Omental fat pad (tissue), 4 donors: ENCODE results near the gene GYS1. TPM values are rescaled to one million over a fixed set of nuclear protein-coding genes. Genes with fewer than 3 reads are reported as not detected.

Experiments
- ATAC-seq: fragments of 150-250 bp; one replicate; pipeline ENCODE4 v1.9.1; 2016; ENCODE audit warnings: mild to moderate bottlenecking, moderate library complexity; ENCODE audit not compliant: low FRiP score
- DNase-seq: peaks from one replicate; pipeline ENCODE4 v3.0.0-alpha.2; 2019; ENCODE audit warnings: low spot score
- CTCF ChIP-seq, 3 donors: fragments of 450-650 bp; IDR thresholded peaks; one replicate each; pipeline ENCODE4 v1.5.1; 2016 to 2017; ENCODE audit warnings: antibody characterized with exemption in 3 of 3, mild to moderate bottlenecking in 3 of 3, moderate library complexity in 2 of 3
- total RNA-seq, 4 donors: library from RNA; depleted of rRNA; stranded (reverse); fragments of >200 nt; gene quantifications; one replicate each; pipeline ENCODE4 v1.1.0, GENCODE V29; 2016

GYS1 gene
- total RNA-seq, 4 donors from 2014 or later = 34.3 to 41.0 (median 38.8) TPM

DNA sequence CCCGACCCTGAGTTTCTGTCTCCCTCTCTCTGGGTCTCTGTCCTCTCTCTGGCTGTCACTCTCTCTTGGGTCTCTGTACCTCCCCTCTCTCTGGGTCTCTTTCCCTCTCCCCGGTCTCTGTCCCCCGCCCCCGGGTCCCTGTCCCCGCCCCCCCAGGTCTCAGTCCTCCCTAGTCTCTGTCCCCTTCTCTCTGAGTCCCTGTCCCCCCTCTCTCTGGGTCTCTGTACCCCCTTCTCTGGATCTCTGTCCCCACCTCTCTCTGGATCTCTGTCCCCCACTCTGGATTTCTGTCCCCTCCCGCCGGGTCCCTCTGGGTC lies 30.3 kb downstream of the GYS1 start:
- no peak for ATAC-seq
- TF ChIP-seq CTCF (IDR thresholded peaks at IDR 0.05) = no peak

GRCh38 chr19:48962029-48962848 lies 30.9 kb downstream of the GYS1 start:
- no peak for DNase-seq
- no peak for ATAC-seq
- no peak for TF ChIP-seq CTCF (IDR thresholded peaks at IDR 0.05)

More for the DNA sequence above, 30.3 kb downstream of the GYS1 start:
- no peak for DNase-seq

DNA sequence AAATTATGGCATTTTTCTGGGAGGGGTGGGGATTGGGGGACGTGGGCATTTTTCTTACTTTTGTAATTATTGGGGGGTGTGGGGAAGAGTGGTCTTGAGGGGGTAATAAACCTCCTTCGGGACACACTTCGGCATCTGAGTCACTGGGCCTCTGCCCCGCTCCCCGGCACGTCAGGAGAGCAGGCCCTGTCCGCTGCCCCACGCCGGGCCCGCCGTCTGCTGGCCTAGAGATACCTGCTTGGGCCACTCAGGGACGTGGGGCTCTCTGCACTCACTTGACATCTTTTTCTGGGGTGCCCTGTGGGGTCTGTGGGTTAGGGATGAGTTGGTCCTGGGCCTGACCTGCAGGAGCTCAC lies 31.5 kb downstream of the GYS1 start:
- no peak for DNase-seq
- no peak for TF ChIP-seq CTCF (IDR thresholded peaks at IDR 0.05)
- ATAC-seq = no peak

GRCh38 chr19:48961051-48961649 lies 32.0 kb downstream of the GYS1 start:
- ATAC-seq (no peak), DNase-seq (no peak)
- no peak for TF ChIP-seq CTCF (IDR thresholded peaks at IDR 0.05)

GRCh38 chr19:48959341-48960239 lies 33.5 kb downstream of the GYS1 start:
- no peak for TF ChIP-seq CTCF (IDR thresholded peaks at IDR 0.05)
- DNase-seq = no peak
- no peak for ATAC-seq

DNA sequence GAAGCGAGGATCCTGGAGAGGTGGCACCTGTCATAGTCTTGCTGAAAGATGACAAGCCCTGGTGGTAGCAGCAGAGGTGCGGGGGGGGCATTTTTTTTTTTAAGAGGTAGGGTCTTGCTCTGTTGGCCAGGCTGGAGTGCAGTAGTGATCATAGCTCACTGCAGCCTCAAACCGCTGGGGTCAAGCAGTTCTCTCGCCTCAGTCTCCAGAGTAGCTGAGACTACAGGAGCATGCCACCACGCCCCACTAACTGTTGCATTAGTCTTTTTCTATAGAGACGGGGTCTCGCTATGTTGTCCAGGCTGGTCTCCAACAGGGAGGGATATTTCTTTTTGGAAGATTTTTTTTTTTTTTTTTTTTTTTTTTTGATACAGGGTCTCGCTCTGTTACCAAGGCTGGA lies 35.1 kb downstream of the GYS1 start:
- DNase-seq (no peak), ATAC-seq (no peak)
- no peak for TF ChIP-seq CTCF (IDR thresholded peaks at IDR 0.05)
